CD4-positive, alpha-beta T cell treated with Interleukin-4 for 1 hour (primary cell): ENCODE results near the gene ABCB6.

Experiments used
- DNase-seq, 2 donors: peaks; one replicate each; pipeline ENCODE4 v3.0.0-alpha.2; 2020 to 2022

Gene ABCB6

DNA sequence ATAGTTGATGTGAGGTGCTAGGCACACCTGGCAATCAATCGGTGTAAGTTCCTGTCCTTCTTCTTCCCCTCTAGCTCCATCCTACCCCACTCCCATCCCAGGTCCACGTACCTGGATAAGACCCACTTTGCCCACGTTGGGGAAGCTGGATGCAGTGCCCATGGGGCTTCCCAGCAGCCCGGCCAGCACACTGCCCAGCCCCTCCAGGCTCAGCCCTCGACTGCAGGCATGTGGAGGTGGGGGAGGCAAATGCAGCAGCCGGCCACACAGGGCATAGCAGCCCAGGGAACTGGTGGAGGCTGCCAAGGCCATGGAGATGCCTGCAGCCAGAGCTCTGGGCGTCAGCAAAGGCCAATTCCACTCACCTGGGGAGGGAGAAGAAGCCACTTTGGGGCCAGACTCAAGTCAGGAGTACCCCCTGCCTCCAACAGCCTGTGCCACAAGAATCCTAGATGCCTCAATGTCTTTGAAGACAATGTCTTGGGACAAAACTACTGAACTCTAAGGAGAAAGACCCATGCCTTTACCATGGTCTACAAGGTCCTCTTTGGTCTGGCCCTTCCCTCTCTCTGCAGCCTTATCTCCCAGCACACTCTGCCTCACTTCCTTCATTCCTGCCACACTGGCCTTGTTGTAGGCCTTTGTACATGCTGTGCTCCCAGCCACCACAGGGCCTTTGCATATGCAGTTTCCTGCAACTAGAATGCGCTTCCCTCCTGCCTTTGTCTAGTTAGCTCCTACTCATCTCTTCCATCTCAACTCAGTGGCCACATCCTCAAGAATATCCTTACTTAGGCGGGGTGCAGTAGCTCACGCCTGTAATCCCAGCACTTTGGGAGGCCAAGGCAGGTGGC is 53.5 kb downstream of the ABCB6 start:
- no peak for DNase-seq

DNA sequence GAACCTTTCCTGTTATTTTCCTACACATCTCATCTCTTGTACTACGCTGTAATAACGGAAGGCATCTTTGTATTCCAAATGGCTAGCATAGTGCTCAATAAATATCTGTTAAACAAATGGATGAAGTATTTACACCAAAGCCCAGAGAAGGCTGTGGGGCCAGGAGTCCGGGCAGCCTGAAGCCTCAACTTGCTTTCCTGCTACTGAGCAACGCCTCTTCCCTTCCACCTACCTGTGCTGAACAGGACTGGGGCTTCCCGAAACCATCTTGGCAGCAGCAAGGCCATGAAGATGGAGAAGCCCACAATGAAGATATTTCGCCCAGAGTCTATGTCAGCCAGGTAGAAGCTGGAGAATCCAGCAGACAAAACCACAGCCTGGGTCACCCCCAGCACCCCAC is 55.6 kb downstream of the ABCB6 start:
- DNase-seq, result no peak

DNA sequence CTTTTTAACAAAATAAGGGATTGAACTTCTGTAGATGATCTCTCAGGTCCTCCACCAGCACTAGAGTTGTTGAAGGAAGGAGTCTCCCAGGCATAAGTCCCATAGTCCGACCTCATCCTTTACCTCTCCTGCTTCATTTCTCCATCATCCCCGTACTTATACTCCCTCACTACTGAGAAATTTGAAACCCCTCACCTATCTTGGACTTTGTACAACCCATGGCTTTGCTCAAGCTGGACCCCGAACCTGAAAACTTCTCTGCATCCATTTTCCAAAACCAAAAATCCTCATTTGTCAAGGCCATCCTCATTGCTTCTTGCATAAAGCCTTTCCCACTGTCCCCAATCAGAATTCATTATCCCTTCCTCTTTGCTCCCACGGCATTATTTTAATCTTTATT is 57.7 kb downstream of the ABCB6 start:
- no peak for DNase-seq

DNA sequence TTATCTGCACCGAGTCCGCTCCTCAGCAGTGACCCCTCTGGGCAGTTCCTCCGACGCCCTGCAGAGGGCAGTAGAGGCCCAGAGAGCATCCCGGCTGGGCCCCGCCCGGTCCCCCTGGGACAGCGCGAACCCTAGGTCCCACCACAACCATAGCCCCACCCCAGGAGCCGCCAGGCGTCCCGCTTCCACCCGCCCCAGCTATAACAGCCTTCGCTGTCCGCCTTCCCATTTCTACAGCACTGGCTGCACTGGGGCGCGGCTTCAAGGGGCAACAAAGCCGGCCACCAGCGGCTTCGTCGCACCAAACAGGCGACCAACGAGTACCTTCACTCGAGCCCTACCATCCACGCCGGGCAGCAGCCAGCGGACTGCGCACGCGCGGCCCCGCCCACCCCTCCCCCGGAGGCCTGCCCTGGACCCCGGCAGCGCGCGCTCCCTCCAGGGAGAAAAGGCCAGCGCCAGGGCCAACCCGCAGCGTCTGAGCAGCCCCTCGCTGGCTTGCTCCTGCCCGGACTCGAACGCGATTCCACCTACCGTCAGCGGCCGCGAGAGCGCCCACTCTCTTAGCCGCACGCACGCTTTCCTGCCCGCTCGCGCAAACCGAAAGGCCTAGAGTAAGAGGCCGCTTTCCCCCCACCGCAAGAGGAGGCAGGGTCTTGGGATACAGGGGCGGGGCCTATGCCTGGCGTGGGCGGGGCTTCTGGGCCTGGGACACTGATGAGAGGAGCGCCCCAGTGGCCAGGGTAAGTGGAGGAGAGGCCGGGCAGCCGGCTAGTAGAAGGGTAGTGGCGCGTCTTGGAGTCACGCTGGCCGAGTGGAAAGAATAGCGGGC is 58.4 kb downstream of the ABCB6 start, which contains the start of gene NHEJ1:
NHEJ1 (minus strand) TSS at position 630 of the 832 bp plus-strand sequence. CDS start 2,453 bp downstream, outside the sequence.
- DNase-seq, result peak; percentile 93 to 94
